H1 (cell line): ENCODE measurements around the gene OR8B3. TPM values are rescaled to one million over a fixed set of nuclear protein-coding genes. Genes with fewer than 3 reads are reported as not detected.
"Not testable (repeated sequence)": the region's sequence is repeated elsewhere in the genome, so short reads cannot be mapped to it uniquely, and the experiment has no call there.

Source experiments
- CTCF ChIA-PET: fragments of 300-600 bp; sonication (Branson Sonifier 250); formaldehyde crosslinking; loops from one replicate; lab custom pipeline; 2021; ENCODE audit not compliant: partially characterized antibody; lab: Charles Lee
- POLR2A ChIA-PET: fragments of 300-600 bp; sonication (Branson Sonifier 250); formaldehyde crosslinking; loops from one replicate; lab custom pipeline; 2021; ENCODE audit warnings: inconsistent platforms; ENCODE audit not compliant: partially characterized antibody; lab: Charles Lee
- DNase-seq, 2 experiments: peaks; one replicate each; pipeline versions ENCODE4 v3.0.0 to v3.0.0-alpha.2; 2010 to 2022; ENCODE audit warnings: low spot score in 2 of 2, low read depth in 1 of 2, mixed read lengths in 1 of 2
- FAIRE-seq: peaks from 2 replicates; lab custom pipeline; 2011; peaks lifted over from hg19 to GRCh38; lab: Jason Lieb, UNC
- H2AFZ ChIP-seq: 2 replicates; pipeline ENCODE4 v1.8.1; 2012; ENCODE audit warnings: low read length, inconsistent platforms
- H2AK5ac ChIP-seq: 2 replicates; pipeline ENCODE4 v1.6.1; 2013; ENCODE audit warnings: low read depth, low read length
- H2BK120ac ChIP-seq: replicated peaks from 2 replicates; pipeline ENCODE3; 2013; ENCODE audit warnings: low read depth, low read length, inconsistent platforms
- H2BK12ac ChIP-seq: 2 replicates; pipeline ENCODE4 v1.6.1; 2013; ENCODE audit warnings: low read depth, low read length
- H2BK15ac ChIP-seq: 2 replicates; pipeline ENCODE4 v1.6.1; 2013; ENCODE audit warnings: low read length
- H2BK20ac ChIP-seq: 2 replicates; pipeline ENCODE4 v1.6.1; 2013; ENCODE audit warnings: low read length
- H2BK5ac ChIP-seq: 2 replicates; pipeline ENCODE4 v1.6.1; 2013; ENCODE audit warnings: low read depth, low read length
- H3K14ac ChIP-seq: 2 replicates; pipeline ENCODE4 v1.6.1; 2013; ENCODE audit warnings: inconsistent platforms; ENCODE audit not compliant: insufficient read length
- H3K18ac ChIP-seq: 2 replicates; pipeline ENCODE4 v1.6.1; 2013; ENCODE audit warnings: low read length; ENCODE audit errors: extremely low read depth
- H3K23ac ChIP-seq: 2 replicates; pipeline ENCODE4 v1.6.1; 2013; ENCODE audit warnings: inconsistent platforms; ENCODE audit not compliant: insufficient read length
- H3K23me2 ChIP-seq: 2 replicates; pipeline ENCODE4 v1.6.1; 2013; ENCODE audit warnings: low read depth, low read length
- H3K27ac ChIP-seq: 2 replicates; pipeline ENCODE4 v1.6.1; 2011; ENCODE audit warnings: low read depth, low read length, inconsistent platforms
- H3K27me3 ChIP-seq, 4 experiments: replicated peaks in 1 of 4; 1 replicate in 1 of 4; 2 replicates in 3 of 4; pipeline versions ENCODE4 v1.6.1 to v1.8.1; 2011 to 2013; ENCODE audit warnings: low read length in 3 of 4, mild to moderate bottlenecking in 3 of 4, inconsistent platforms in 2 of 4, mixed read lengths in 2 of 4, moderate library complexity in 1 of 4; ENCODE audit not compliant: control insufficient read depth in 3 of 4, insufficient read depth in 3 of 4; ENCODE audit errors: extremely low read depth in 1 of 4
- H3K36me3 ChIP-seq, 4 experiments: 2 replicates each; pipeline versions ENCODE4 v1.6.1 to v1.8.1; 2011 to 2013; ENCODE audit warnings: mild to moderate bottlenecking in 4 of 4, low read length in 3 of 4, moderate library complexity in 2 of 4, control low read depth in 1 of 4, inconsistent platforms in 1 of 4; ENCODE audit not compliant: insufficient read depth in 4 of 4, control insufficient read depth in 2 of 4
- H3K4ac ChIP-seq: replicated peaks from 2 replicates; pipeline ENCODE3; 2013; ENCODE audit warnings: low read length, low read depth, mixed read lengths, inconsistent platforms; ENCODE audit not compliant: insufficient read length
- H3K4me1 ChIP-seq, 4 experiments: replicated peaks in 1 of 4; 1 replicate in 1 of 4; 2 replicates in 3 of 4; pipeline versions ENCODE4 v1.6.1 to v1.8.1; 2011 to 2013; ENCODE audit warnings: low read length in 3 of 4, inconsistent platforms in 2 of 4, mixed read lengths in 1 of 4; ENCODE audit not compliant: insufficient read depth in 4 of 4, control insufficient read depth in 3 of 4
- H3K4me2 ChIP-seq, 2 experiments: 2 replicates each; pipeline versions ENCODE4 v1.6.1 to v1.8.1; 2011 to 2013; ENCODE audit warnings: low read depth in 2 of 2, low read length in 2 of 2, control low read depth in 1 of 2, inconsistent platforms in 1 of 2, mild to moderate bottlenecking in 1 of 2; ENCODE audit not compliant: insufficient read depth in 1 of 2
- H3K4me3 ChIP-seq, 4 experiments: fragments of 200-600, 300-600 bp in 1 of 4; sonication (generic), shearing (Covaris generic), sonication (Bioruptor Twin) in 1 of 4; 2 replicates each; pipeline versions ENCODE4 v1.5.1 to v1.8.1; 2011 to 2016; ENCODE audit warnings: low read length in 4 of 4, low read depth in 3 of 4, control low read depth in 2 of 4, inconsistent platforms in 2 of 4, mild to moderate bottlenecking in 2 of 4, mixed read lengths in 1 of 4, moderate library complexity in 1 of 4; ENCODE audit not compliant: insufficient read depth in 2 of 4; ENCODE audit errors: extremely low read depth in 1 of 4
- H3K56ac ChIP-seq: replicated peaks from 2 replicates; pipeline ENCODE3; 2013; ENCODE audit warnings: low read depth, mild to moderate bottlenecking, mixed read lengths, low read length, inconsistent platforms; ENCODE audit not compliant: insufficient read length
- H3K79me1 ChIP-seq: 2 replicates; pipeline ENCODE4 v1.6.1; 2013; ENCODE audit warnings: low read depth, low read length, control low read depth
- H3K79me2 ChIP-seq, 2 experiments: 2 replicates each; pipeline versions ENCODE4 v1.6.1 to v1.8.1; 2012 to 2013; ENCODE audit warnings: low read length in 2 of 2, mild to moderate bottlenecking in 2 of 2, inconsistent platforms in 1 of 2; ENCODE audit not compliant: insufficient read depth in 2 of 2, control insufficient read depth in 1 of 2
- H3K9ac ChIP-seq, 4 experiments: replicated peaks in 1 of 4; 1 replicate in 1 of 4; 2 replicates in 3 of 4; pipeline versions ENCODE4 v1.6.1 to v1.8.1; 2011 to 2013; ENCODE audit warnings: low read depth in 3 of 4, low read length in 3 of 4, control low read depth in 2 of 4, mild to moderate bottlenecking in 2 of 4, moderate library complexity in 2 of 4, inconsistent platforms in 1 of 4; ENCODE audit errors: extremely low read depth in 1 of 4
- H3K9me3 ChIP-seq, 2 experiments: 2 replicates each; pipeline versions ENCODE4 v1.6.1 to v1.8.1; 2012 to 2013; ENCODE audit warnings: mild to moderate bottlenecking in 2 of 2, moderate library complexity in 2 of 2, control low read depth in 1 of 2, inconsistent platforms in 1 of 2, low read depth in 1 of 2, low read length in 1 of 2, mixed read lengths in 1 of 2; ENCODE audit not compliant: insufficient read depth in 2 of 2
- H4K20me1 ChIP-seq, 2 experiments: replicated peaks in 1 of 2; 2 replicates each; pipeline versions ENCODE3 to v1.8.1; 2011 to 2013; ENCODE audit warnings: inconsistent platforms in 2 of 2, low read length in 2 of 2, mild to moderate bottlenecking in 1 of 2; ENCODE audit not compliant: insufficient read depth in 2 of 2, control insufficient read depth in 1 of 2
- H4K5ac ChIP-seq: 2 replicates; pipeline ENCODE4 v1.6.1; 2013; ENCODE audit warnings: low read length, low read depth, mixed read lengths, inconsistent platforms; ENCODE audit not compliant: insufficient read length
- H4K8ac ChIP-seq: 2 replicates; pipeline ENCODE4 v1.8.0; 2013; ENCODE audit warnings: mild to moderate bottlenecking, moderate library complexity, low read length, inconsistent platforms; ENCODE audit not compliant: insufficient read depth; ENCODE audit errors: extremely low read depth
- H4K91ac ChIP-seq: replicated peaks from 2 replicates; pipeline ENCODE3; 2013; ENCODE audit warnings: low read length, mixed read lengths, inconsistent platforms; ENCODE audit not compliant: insufficient read length
- WGBS, 2 experiments: shearing (Covaris generic) in 1 of 2; methylation state at CpG; one replicate each; pipeline versions ENCODE4 v1.1.6 to v1.1.7; 2013 to 2015; ENCODE audit warnings: low lambda C conversion rate in 2 of 2, mixed read lengths in 2 of 2, inconsistent platforms in 1 of 2, low coverage in 1 of 2, missing lambda C conversion rate in 1 of 2; ENCODE audit not compliant: insufficient replicate concordance in 2 of 2, insufficient coverage in 1 of 2, insufficient read length in 1 of 2; ENCODE audit errors: extremely low coverage in 1 of 2, missing lambda C conversion rate in 1 of 2; 5-methylcytosine and 5-hydroxymethylcytosine counted together
- polyA plus RNA-seq, 7 experiments: library from polyadenylated mRNA; depleted of rRNA in 3 of 7; stranded (reverse) in 5 of 7; unstranded in 2 of 7; fragments of >200 nt in 5 of 7; fragments of 200-250 nt in 2 of 7; gene quantifications; 1 replicate in 5 of 7; 2 replicates in 1 of 7; 4 replicates in 1 of 7; pipeline versions ENCODE4 v1.2.1 to v1.2.3, GENCODE V29; 2011 to 2013; ENCODE audit warnings: missing spikeins in 2 of 7, mixed read lengths in 2 of 7
- total RNA-seq: library from RNA; stranded (reverse); fragmentation: NEBNext Ultra II Directional; extraction: Animal tissue kit (Norgen Biotek cat#: 25700); gene quantifications from 2 replicates; pipeline ENCODE4 v1.2.1, GENCODE V29; 2021

OR8B3 gene
- total and polyA plus RNA-seq, 2 of the 8 experiments (the other 6 are each of a cell fraction or from before 2014, with no cell fraction given) = not detected

GRCh38 chr11:124396847-124397246, 2.0 kb downstream of the OR8B3 start:
- not testable (repeated sequence) for H3K23ac ChIP-seq, FAIRE-seq

More at GRCh38 chr11:124396847-124397246, 2.0 kb downstream of the OR8B3 start:
- H3K9ac ChIP-seq, H3K79me1 ChIP-seq, H2BK20ac ChIP-seq, H3K36me3 ChIP-seq, H3K18ac ChIP-seq, H2AFZ ChIP-seq, H2BK12ac ChIP-seq, H4K20me1 ChIP-seq, H3K4me1 ChIP-seq, H2BK5ac ChIP-seq, H3K23me2 ChIP-seq, H3K4ac ChIP-seq, H3K4me3 ChIP-seq, H3K4me2 ChIP-seq, H4K5ac ChIP-seq, H3K27ac ChIP-seq, H3K56ac ChIP-seq, H3K9me3 ChIP-seq, H2BK120ac ChIP-seq, H4K91ac ChIP-seq, H3K27me3 ChIP-seq, DNase-seq, H3K14ac ChIP-seq, H3K79me2 ChIP-seq, CTCF ChIA-PET, H4K8ac ChIP-seq, H2AK5ac ChIP-seq, H2BK15ac ChIP-seq, POLR2A ChIA-PET: not testable (repeated sequence)
- WGBS, 2 experiments = 91% methylated on average over 2 of the region's 4 CpGs; no CpG with 5 or more reads in 1 of the 2 experiments
